ENCODE measurements around the gene CLECL1.
"Not testable (repeated sequence)": the region's sequence is repeated elsewhere in the genome, so short reads cannot be mapped to it uniquely, and the experiment has no call there.

CLECL1 gene

DNA sequence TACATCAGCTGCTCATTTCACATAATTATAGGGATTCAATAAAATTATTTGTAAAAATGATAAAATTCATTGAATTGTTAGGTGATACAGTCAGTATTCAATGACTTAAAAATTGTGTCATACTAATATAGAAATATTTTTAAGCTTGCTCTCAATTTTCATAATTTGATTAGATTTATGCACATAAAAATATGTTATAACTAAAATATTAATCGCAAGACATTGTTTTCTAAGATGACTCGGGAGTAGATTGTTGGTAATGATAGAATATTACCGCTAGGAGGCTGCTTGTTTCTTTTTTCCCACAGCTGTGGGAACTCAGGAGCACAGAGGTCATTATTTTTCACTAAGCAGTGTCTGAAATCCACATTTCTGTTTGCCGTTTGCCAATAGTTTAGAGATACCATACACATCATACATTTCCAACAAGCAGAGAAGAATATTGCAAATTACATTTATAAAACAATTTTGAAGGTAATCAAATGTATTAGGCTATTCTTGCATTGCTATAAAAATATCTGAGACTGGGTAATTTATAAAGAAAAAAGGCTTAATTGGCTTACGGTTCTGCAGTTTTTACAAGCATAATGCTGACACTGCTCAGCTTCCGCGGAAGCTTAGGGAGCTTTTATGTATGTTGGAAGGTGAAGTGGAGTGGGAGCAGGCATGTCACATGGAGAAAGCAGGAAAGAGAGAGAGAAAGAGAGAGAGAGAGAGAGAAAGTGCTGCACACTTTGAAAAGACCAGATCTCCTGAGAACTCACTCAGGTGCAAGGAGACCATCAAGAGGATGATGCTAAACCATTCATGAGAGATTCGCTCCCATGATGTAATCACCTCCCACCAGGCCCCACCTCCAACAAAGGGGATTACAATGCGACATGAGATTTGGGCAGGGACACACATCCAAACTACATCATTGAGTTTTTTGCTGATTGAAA, 18.6 kb upstream of the CLECL1 start:
- no peak for DNase-seq (ENCODE audit: low read depth)

GRCh38 chr12:9750276-9751203, 17.6 kb upstream of the CLECL1 start:
- DNase-seq (ENCODE audit: low read depth) = no peak

- no peak for DNase-seq (ENCODE audit: low read depth)
These were observed 16.7 kb upstream of the CLECL1 start for GRCh38 chr12:9749640-9750039.

DNA sequence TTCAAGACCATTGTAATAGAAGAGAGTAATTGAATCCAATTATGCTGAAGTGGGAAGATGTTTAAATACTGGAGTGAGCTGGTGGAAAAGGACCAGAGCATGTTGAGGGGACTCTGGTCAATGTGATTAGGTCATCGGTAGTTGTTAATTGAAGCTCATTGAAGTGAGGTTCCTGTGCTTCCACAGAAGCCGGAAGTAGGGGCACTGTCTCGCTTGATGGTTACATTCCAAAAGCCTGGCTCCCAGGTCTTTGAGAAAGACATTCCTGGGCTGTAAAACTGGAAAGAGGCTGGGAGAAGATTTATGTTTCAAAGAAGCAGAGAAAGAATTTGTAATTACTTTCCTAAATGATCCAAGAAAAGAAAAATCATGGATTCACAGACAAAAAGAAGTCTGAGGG, 12.3 kb upstream of the CLECL1 start:
- no peak for DNase-seq (ENCODE audit: low read depth)

DNA sequence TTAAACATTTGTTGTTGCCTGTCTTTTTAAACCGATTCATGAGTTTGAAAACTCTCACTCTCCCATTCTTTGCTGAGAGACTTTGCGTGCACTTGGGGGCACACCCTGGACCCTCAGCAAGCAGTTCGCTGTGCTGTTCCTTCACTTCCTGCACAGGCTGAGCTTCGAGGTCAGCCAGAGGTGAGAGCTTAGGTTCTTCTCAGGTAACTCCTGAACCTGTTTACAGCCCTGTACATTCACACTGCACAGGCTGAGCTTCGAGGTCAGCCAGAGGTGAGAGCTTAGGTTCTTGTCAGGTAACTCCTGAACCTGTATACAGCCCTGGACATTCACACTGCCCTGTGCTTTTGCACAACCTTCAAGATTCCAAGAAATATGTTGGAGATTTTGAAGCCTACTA, 9.8 kb upstream of the CLECL1 start:
- DNase-seq (ENCODE audit: low read depth) = peak; percentile 45

DNA sequence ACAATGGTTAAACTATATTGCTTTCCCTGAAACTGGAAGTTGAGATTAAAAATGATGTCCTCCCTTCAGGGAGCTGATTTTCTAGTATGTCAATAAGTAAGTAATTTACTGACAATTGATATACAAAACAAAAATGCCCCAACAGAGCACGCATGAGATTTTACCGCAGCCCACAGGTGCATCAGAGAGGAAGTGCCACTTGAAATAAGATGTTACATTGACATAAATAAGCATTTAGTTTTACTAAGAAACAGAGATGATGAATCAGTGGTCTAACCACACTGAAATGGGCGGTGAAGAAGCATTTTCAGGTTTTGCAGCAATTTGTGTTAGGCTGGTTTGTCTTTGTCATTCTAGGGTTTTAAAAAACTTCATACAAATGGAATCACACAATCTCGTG, 8.8 kb upstream of the CLECL1 start:
- DNase-seq (ENCODE audit: low read depth) = peak; percentile 55

- no peak for DNase-seq (ENCODE audit: low read depth)
These were observed 7.3 kb upstream of the CLECL1 start for GRCh38 chr12:9740106-9740750.

DNA sequence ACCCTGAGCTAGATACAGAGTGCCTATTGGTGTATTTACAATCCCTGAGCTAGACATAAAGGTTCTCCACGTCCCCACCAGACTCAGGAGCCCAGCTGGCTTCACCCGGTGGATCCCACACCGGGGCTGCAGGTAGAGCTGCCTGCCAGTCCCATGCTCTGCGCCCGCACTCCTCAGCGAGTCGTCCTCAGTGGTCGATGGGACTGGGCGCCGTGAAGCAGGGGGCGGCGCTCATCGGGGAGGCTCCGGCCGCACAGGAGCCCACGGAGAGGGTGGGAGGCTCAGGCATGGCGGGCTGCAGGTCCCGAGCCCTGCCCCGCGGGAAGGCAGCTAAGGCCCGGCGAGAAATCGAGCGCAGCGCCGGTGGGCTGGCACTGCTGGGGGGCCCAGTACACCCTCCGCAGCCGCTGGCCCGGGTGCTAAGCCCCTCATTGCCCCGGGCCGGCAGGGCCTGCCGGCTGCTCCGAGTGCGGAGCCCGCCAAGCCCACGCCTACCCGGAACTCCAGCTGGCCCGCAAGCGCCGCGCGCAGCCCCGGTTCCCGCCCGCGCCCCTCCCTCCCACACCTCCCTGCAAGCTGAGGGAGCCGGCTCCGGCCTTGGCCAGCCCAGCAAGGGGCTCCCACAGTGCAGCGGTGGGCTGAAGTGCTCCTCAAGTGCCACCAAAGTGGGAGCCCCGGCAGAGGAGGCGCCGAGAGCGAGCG, 6.7 kb upstream of the CLECL1 start:
- DNase-seq (ENCODE audit: low read depth) = not testable (repeated sequence)

DNA sequence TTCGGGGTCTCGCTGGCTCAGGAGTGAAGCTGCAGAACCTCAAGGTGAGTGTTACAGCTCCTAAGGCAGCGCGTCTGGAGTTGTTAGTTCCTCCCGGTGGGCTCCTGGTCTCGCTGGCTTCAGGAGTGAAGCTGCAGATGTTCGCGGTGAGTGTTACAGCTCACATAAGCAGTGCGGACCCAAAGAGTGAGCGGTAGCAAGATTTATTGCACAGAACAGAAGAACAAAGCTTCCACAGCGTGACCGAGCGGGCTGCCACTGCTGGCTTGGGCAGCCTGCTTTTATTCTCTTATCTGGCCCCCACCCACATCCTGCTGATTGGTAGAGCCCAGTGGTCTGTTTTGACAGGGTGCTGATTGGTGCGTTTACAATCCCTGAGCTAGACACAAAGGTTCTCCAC, 6.0 kb upstream of the CLECL1 start:
- not testable (repeated sequence) for DNase-seq (ENCODE audit: low read depth)

DNA sequence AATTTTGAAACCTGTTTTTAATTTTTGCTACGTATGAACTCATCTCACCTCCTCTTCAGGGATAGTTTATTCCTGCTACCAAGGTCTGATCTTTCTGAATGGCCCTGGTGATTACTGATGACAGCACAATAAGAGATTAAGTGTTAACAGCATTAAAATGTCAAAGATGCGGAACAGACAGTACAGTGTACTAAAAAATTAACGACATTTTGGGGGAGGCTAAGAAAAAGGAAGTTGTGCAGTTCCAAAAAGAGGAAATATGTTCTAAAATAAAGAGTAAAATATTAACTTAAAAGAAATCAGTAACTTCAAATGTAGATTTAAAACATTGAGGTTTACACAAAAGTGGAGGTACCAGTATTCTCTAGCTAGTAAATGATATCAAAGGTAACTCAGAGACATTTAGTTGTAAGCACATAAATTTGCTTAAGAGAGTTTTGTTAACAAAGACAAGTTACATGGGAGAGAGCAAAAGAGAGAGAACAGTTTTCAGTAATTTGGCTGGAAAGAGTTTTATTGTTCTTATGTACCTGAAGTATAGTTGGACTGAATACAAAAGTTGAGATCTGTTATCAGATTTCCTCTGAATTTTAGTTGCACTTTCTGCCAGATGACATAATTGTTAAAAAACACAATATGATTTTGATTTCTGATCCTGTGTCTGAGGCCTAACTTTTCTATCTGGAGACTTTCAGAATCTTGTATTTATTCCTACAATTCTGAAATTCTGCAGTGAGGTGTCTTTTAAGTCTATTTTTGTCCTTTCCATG, 4.2 kb upstream of the CLECL1 start:
- DNase-seq (ENCODE audit: low read depth) = no peak

GRCh38 chr12:9735601-9736000, 2.7 kb upstream of the CLECL1 start:
- no peak for DNase-seq (ENCODE audit: low read depth)

DNA sequence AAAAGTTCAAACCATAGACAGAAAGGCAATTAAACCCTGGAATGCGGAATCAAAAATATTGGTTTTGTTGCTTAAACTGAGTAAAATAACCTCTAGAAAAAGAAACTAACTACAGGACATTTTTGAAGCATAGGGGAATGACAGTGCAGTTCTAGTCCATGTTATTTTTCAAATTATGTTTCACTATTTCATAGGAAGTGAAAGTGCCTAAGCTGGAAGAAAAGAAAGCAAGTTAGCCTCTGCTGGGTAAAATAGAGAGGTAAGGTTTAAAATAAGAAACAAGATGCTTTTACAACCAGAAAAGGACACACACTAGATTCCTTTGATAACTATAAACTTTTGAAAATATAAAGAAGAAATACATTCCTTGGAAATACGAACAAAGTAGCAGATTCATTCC, 1.1 kb downstream of the CLECL1 start:
- DNase-seq (ENCODE audit: low read depth) = no peak

DNA sequence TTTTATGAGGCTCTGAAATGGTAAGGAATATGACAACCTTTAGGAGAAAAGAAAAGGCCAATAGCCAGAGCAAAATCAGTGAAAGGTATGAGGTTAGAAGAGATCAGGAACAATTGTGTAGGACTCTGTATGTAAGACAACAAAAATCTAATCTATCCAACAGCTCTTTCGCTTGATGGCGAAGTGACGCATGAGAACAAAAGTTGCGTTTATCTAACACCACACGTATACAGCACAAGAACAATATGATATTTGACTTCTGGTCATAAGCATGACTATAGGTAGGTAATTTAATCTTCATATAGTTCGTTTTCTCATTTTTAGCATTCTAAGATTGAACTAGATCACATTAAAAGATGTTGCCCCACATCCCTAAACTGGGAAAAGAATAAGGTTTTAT, 1.5 kb downstream of the CLECL1 start:
- no peak for DNase-seq (ENCODE audit: low read depth)

DNA sequence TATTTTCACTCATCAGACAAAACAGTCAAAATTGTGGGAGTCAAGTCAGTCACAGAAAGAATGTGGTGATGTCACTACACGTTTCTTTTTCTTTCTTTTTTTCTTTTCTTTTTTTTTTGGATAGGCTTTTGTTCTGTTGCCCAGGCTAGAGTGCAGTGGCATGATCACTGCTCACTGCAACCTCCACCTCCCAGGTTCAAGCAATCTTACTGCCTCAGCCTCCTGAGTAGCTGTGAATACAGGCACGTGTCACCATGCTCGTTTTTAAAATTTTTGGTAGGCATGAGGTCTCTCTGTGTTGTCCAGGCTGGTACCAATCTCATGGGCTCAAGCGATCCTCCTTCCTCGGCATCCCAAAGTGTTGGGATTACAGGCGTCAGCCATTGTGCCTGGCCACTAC, 2.3 kb downstream of the CLECL1 start:
- DNase-seq (ENCODE audit: low read depth) = no peak

GRCh38 chr12:9730011-9730410, 2.9 kb downstream of the CLECL1 start:
- DNase-seq (ENCODE audit: low read depth) = no peak

DNA sequence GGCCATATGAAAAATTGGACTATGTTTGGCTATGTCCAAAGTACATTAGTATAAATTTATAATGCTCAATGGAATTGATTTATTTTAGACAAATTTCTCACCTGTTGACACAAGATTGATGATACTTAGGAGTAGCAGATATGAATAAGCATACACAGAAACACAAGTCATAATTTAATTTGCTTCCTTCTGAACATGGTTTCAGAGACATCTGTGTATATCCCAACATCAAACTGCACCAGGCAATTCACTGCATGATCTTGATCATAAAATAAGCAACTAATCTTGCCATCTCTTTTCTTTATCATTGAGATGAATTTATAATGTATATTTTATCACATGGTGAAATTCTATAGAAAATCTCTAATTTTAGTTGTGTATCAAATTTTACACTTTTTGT, 3.8 kb downstream of the CLECL1 start:
- DNase-seq (ENCODE audit: low read depth) = no peak

DNA sequence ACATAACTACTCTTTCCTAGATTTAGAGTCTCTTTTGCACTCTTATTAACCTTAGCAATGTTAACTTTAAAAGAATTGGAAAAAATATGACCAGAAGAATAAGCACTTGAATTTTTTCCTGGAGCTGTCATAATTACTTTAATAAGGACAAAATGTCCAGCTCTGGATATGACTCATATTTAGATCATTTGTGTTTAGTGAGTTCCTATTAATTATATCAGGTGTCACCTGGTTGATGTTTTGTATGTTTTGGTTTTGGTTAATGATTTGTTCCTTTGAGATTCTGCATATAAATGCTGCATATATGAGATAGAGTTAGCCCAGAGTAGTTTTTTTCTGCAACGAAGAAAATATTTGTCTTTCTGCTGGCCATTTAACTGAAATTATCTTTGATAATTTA, 5.1 kb downstream of the CLECL1 start:
- no peak for DNase-seq (ENCODE audit: low read depth)

DNA sequence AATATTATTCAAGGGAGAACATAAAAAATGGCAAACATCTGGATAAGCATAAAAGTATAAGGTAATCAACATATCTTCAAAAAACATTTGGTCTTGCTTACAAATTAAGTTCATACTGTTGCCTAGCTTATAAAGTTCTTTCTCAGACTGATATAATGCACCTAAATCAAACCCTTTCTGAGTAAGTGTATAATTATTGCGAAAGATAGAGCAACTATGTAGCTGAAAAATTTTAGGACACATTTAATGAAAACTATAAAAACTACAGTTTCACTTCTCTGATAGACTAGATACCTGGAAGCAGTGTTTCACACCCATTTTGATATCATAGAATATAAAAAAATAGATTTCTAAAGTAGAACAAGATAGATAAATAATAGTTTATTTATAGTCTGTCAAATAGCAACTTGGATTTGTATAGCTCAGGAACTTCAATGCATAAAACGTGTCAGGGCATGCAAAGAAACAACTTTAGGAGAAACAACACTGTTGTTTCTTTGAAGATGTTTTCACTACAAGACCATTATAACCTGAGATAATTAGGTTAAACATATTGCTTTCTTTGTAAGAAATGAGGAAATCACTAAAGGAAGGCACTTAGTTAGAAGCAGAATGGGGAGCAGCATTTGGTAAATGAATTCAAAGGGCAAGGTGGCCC, 7.6 kb downstream of the CLECL1 start:
- no peak for DNase-seq (ENCODE audit: low read depth)

- no peak for DNase-seq (ENCODE audit: low read depth)
These were observed 8.9 kb downstream of the CLECL1 start for GRCh38 chr12:9724023-9724422.

DNA sequence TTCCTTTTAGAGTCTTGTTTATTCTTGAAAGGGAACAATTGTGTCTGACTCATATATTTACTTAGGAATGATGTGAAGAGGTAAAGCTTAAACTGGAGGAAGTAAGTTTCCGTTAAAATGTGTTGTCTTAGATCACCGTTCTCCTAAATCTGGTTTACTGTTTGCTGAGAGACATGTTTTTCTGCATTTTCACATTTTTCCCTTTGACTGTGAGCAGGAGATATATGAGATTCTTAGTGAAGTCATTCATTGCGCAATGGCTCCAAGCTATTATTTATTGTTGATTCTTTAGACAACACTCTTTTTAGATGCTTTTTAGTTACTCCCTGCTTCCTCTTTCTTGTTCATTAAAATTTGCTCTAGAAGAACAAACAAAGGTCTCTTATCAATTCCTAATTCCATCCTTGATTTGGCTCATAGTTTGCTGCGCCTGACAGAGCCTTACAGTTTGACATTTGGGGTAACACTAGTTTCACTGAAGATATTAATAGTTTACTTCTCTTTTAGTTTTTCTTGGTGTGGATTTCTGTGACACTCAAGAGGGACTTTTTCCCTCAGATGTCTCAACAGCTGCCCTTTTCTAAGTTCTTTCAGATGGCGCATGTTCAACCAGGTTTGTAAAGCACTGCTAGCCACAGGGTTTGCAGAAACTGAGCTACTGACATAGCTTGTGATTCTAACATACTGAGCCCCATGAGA, 11.4 kb downstream of the CLECL1 start:
- no peak for DNase-seq (ENCODE audit: low read depth)

All from activated T-helper 1 cell treated with Interleukin-2 at 50 U/mL for 16 hours (primary cell).